DMS 273 (cell line): ENCODE measurements around the gene C1orf21.

Experiments
- DNase-seq: peaks from one replicate; lab custom pipeline; 2025; ENCODE audit not compliant: unreplicated experiment; lab: John Stamatoyannopoulos, UW

C1orf21 gene

GRCh38 chr1:184482136-184482535, 95.3 kb downstream of the C1orf21 start:
- DNase-seq = no peak

- no peak for DNase-seq
Measured at GRCh38 chr1:184483101-184483683, 96.4 kb downstream of the C1orf21 start.

- no peak for DNase-seq
Measured at GRCh38 chr1:184485751-184486723, 99.2 kb downstream of the C1orf21 start.

- no peak for DNase-seq
Measured at GRCh38 chr1:184486761-184487445, 100.1 kb downstream of the C1orf21 start.

GRCh38 chr1:184487531-184488193, 100.8 kb downstream of the C1orf21 start:
- no peak for DNase-seq

- DNase-seq = no peak
Measured at GRCh38 chr1:184489908-184490307, 103.1 kb downstream of the C1orf21 start.

GRCh38 chr1:184492536-184492935, 105.7 kb downstream of the C1orf21 start:
- no peak for DNase-seq

GRCh38 chr1:184493987-184494388, 107.2 kb downstream of the C1orf21 start:
- no peak for DNase-seq

GRCh38 chr1:184494929-184495328, 108.1 kb downstream of the C1orf21 start:
- DNase-seq = no peak

GRCh38 chr1:184497959-184498723, 111.3 kb downstream of the C1orf21 start:
- DNase-seq = peak; percentile 7

- DNase-seq = no peak
Measured at GRCh38 chr1:184499616-184500015, 112.8 kb downstream of the C1orf21 start.

GRCh38 chr1:184502161-184502560, 115.3 kb downstream of the C1orf21 start:
- no peak for DNase-seq

GRCh38 chr1:184503221-184503749, 116.5 kb downstream of the C1orf21 start:
- no peak for DNase-seq

GRCh38 chr1:184504040-184504954, 117.5 kb downstream of the C1orf21 start:
- DNase-seq = no peak

- DNase-seq = no peak
Measured at GRCh38 chr1:184504955-184505338, 118.1 kb downstream of the C1orf21 start.

GRCh38 chr1:184506481-184506880, 119.7 kb downstream of the C1orf21 start:
- no peak for DNase-seq

GRCh38 chr1:184507165-184507564, 120.3 kb downstream of the C1orf21 start:
- no peak for DNase-seq

GRCh38 chr1:184507604-184508280, 120.9 kb downstream of the C1orf21 start:
- no peak for DNase-seq

GRCh38 chr1:184509105-184509504, 122.3 kb downstream of the C1orf21 start:
- DNase-seq = no peak
